HG03095 (cell line): ENCODE measurements around the gene TMEM52.

Experiments used
- ATAC-seq: cut with Tn5 transposase; IDR thresholded peaks from one replicate; pipeline ENCODE4 v1.9.1; 2021; ENCODE audit warnings: moderate library complexity; ENCODE audit not compliant: unreplicated experiment

The TMEM52 gene

DNA sequence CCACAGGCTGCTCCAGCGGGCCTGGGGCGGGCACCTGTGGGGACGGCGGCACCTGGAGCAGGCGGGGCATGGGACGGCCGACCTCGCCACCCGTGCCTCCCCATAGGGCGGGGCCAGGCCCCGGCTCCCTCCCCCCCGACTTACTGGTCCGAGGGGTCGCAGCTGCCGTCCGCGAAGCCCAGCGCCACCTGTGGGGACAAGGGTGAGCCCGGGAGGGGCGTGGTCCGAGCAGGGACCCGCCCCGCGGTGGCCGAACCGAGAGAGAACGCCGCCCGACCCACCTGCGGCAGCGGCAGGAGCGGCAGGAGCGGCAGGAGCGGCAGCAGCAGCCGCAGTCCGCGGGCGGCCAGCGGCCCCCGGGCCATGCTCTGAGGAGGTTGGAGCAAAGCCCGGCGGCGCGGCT lies at the start of gene TMEM52:
Gene TMEM52, minus strand, starts transcription at position 379 of the 403 bp plus-strand sequence. Its CDS starts 14 bp downstream, at position 365.
- no peak for ATAC-seq

DNA sequence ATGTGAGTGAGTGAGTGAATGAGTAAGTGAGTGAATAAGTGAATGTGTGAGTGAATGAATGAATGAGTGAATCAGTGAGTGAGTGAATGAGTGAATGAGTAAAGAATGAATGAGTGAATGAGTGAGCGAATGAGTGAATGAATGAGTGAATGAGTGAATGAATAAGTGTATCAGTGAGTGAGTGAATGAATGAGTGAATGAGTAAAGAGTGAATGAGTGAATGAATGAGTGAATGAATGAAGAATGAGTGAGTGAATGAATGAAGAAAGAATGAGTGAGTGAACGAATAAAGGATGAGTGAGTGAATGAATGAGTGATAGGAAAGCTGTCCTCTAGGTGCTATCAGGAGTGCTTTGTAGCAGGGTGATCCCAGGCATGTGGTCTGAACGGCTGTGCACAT lies 48.8 kb upstream of the TMEM52 start:
- ATAC-seq, result no peak

DNA sequence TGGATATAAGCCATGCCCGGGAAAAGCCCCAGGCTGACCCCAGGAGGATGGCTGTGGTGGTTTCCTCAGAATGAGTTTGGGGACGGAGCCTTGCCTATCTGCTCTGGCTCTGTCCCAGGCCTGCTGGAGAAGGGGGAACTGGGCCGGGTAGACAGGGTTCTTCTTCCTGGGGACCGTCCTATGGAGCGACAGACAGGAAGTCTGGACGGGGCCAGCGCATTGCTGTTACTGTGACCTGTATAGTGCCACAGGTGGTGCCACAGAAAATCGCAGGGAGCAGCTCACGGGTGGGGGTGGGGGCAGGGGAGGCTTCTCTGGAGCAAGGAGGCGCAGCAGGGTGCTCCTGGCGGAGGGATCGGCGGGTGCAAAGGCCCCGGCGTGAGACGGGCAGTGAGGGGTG lies 48.1 kb upstream of the TMEM52 start:
- no peak for ATAC-seq

DNA sequence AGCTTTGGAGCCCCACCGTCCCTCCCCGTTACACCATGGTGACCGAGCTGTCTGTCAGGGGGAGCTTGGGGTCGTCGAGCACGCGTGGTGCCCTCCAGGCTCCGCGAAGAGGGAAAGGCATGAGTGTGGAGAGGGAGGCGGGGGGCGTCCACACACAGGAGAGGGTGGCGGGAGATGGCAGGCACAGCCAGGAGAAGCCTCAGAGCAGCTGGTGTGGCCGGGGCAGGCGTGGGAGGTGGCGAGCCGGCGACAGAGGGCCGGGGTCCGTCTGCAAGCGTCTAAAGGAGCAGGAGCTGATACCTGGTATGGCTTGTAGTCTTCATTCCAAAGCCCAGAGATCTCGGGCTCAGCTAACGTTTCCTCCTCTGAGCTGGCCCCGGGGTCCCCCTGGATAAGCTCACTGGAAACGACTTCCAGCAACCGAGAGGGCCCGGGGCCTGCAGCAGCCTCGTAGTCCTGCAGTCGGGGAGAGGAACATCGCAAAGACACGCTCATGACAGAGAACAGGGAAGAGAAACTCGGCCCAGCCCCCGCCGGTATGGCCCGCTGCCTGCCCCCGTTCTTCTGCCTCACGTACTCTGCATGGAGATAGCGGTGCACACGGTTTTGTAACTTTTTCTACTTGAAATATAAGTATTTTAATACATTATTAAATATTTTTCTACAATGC lies 47.1 kb upstream of the TMEM52 start:
- ATAC-seq, result no peak

DNA sequence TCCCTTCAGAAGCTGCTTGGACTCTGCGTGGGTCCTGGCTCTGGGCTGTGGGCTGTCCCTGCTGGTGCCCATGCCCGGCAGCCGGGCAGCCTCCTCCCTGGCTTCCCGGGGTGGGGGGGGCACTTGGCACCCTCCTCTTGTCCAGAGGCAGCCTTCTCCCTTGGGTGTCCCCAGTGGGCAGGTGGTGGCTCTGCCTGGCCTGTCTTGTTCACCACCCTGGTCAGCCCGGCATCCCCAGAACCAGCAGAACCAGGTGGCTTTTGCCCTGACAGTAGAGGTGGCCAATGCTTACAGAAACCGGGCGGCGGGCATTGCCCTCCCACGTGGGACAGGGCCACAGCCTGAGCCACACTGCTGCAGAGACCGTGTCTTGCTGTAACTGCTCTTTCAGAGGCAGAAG lies 46.5 kb upstream of the TMEM52 start:
- ATAC-seq, result no peak

DNA sequence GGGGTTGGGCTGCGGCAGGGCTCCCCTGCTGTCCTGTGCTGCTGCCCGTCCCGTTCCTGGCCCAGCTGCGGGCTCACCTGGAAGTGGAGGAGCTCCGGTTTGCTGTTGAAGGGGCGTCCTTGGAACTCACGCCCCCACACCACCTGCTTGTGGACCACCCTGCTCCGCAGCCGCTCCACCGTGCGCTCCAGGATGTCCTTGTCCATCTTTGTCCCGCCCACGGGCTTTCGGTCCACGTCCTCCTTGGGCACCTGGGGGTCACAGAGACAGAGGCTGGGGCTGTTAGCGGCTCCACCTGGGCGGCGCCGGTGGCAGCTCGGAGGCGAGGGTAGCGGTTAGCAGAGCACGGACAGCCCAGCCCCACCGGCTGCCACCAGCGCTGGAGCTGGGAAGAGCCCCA lies 45.7 kb upstream of the TMEM52 start:
- no peak for ATAC-seq

DNA sequence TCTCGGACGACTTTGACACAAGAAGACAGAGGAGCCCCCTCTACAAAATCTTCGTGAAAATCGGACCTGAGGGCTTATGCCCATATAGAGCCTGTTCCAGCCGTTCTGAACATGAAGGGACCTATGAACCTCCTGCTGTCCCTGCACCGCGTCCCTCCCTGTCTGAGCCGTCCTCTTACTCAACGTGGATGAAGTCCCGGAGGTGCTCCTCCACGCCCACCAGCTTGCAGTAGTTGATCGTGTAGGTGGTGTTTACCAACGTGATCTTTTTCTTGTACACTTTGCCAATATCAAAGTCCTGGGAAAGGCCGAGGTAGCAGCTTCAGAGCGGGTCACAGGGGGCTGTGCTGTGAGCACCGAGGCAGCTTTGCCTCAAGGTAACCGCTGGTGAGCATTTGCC lies 44.5 kb upstream of the TMEM52 start:
- no peak for ATAC-seq

DNA sequence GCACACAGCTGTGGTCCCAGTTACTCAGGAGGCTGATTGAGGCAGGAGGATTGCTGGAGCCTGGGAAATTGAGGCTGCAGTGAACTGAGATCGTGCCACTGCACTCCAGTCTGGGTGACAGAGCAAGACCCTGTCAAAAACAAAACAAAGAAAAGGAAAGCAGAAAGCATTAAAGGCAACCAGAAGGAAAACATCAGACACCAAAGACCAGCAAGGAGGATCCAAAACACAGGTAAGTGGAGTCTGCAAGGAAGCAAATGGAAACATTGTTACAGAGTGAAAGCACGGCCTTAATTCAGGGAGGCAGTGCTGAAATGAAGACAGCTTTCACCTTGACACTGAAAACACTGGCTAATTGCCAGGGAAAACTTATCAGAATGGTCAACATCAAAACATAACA lies 43.7 kb upstream of the TMEM52 start:
- no peak for ATAC-seq

DNA sequence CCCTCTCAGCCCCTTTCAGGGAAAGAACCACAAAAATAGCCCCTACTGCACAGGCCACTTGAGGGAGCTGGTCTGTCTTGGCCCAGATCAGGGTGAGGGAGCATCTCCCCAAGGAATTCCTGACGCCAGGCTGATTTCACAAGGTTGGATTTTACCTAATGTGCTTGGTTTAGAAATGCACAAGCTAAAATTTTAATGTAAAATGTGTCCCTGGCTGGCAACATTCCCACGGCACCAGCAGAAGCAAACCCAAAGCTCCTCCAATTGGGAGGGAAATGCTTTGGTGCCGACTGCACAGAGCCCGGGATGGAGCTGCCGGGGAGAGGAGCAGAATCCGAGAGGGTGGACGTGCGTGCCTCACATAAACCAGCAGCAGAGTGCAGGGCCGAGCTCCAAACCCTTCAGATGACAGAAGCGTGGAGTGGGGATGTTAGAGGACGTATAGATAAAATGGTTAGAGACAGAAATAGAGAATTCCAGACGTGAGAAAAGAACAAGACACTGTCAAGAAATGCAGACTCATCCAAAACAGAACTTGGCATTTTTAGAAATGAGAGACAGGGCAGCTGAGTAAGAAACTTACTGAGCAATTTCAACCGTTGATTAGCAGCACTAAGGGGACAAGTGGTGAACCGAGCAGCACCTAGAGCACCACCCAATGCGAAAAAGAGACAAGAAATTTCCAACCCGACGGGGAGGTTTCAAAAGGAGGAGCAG lies 41.6 kb upstream of the TMEM52 start:
- no peak for ATAC-seq

DNA sequence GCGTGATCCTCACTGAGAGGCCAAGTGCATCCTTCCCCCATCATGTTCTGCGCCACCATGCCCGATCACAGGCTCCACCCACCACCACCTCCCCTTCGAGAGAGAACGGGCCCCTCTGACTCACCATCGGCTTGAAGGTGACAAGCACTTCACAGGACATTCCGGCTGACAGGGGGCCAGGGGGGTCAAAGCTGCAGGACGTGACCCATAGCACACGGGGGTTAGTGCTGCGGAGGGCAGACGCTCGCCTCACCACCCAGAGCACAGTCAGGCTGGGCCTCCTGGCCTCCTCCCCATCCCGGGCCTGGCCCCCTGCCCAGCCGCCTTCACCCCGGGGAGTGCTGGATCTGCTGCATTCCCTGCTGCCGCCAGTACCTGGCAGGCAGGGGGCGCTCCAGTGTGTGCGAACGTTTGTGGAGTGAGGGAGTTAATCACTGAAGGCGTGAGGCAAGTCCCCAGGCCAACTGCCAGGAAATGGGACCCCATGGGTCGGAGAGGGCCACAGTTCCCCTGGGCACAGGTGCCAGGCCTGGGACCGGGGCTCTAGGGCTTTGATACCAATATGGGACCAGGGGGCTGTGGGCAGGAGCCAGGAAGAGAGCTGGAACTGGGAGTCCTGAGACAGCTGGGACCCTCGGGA lies 40.9 kb upstream of the TMEM52 start:
- no peak for ATAC-seq

DNA sequence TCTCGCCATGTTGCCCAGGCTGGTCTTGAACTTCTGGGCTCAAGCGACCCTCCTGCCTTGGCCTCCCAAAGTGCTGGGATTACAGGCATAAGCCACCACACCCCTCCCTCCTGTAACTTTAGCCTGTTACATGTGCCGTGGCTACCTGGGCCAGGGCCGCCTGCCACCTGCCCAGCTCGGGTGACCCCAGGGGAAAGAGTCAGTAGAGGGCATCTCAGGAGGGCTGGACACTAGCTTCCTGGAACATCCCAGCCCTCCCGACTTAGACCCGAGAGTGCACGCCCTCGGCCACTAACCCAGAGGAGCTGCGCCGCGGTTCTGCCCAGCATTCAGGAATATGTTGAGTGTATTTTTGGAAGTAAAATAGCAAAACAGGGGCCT lies 40.4 kb upstream of the TMEM52 start:
- no peak for ATAC-seq

DNA sequence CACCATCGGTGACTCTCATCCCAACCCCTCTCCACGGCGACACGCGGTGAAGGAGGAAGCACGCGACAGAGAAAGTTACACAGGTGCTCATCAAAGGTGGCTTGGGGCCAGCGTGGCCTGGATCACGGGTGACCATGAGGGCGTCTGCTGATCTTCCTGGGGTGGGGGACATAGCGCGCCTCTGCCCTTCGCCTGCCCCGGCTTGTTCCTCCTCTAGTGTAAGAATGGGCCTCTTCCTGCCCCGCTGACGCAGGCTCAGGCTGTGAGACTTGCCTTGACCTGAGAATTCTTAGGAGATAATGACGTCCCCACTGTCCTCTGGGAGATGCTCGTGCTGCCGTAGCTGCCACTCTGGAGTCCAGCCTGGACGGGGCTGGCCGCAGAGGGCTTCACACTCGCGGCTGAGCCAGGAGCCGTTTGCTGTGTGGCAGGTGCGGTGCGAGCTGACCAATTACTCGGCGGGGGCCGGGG lies 39.0 kb upstream of the TMEM52 start:
- ATAC-seq, result no peak

DNA sequence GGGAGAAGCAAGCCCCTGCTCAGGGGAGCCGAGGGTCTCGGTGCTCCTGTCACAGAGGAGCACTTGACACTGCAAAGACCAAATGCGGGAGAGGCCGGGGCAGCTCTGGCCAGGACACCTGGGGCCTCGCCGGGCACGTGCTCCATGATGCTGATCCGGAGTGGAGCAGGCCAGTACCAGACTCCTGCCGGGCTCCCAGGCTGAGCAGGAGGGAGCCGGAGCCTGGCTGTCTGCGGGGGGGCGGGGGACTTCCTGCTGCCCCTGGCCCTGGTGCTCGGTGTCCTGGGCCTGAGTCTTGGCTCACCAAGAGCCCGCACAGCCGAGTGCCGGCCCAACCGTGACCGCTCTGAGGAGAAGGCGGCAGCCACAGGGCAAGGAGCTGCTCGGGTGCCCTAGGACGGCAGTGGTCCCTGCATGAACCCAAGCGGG lies 38.5 kb upstream of the TMEM52 start:
- no peak for ATAC-seq

DNA sequence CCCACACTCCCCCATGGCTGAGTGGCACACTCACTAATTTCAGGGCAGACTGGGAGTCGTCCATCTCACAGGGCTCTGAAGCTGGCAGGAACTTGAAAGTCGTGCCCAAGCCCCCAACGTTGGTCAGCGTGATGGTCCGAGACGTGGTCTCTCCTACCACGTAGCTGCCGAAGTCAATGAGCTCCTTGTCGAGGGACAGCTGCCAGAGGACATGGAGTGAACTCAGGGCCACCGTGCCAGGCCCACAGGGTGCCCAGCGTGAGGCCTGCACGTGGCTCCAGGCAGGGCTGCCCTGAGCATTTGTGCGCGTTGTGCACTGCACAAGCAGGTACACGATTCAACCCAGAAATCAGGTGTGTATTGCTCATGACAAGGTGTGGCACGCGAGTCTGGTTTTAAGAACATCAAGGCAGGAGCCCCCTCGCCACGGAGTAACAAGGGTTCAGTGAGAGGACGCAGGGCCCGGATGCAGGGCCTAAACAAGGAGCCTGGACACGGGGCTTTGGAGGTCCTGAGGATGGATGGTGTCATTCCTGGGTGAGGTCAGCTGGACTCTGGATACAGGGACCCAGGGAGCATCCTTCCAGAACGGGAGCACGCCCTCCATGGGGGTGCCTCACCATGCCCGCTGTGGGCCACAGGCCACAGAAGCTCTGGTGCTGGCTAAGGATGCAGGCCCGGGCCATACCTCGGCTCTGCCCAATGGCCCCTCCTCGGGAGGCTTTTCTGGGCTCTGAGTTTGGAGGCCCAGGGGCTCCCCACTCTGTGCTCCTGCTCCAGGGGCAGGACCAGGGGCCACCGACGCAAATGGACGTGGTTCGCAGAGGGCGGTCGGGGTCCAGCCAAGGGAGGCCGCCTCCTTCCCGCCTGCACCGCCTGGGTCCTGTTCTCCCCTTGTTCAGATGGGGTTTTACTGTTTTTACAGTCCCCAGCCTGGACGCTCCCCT lies 37.8 kb upstream of the TMEM52 start:
- no peak for ATAC-seq

DNA sequence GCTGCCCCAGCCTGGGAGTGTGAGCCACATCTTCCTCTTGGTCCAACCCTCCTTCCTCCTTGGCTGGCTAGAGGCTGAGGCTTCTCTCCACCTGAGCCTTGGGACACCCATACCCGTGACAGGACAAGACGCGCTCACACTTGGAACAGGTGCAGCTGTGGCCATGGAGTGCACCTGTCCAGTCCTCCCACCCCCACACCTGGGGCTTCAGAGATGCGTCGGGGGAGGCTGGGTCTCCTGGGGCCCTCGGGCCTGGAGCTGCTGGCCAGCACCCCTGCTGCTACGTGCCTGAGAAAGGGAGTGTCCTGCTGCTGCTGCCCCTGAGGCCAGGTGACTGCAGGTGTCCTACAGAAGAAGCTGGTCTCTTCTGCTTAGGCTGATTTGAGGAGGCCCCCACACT lies 37.0 kb upstream of the TMEM52 start:
- ATAC-seq, result no peak

DNA sequence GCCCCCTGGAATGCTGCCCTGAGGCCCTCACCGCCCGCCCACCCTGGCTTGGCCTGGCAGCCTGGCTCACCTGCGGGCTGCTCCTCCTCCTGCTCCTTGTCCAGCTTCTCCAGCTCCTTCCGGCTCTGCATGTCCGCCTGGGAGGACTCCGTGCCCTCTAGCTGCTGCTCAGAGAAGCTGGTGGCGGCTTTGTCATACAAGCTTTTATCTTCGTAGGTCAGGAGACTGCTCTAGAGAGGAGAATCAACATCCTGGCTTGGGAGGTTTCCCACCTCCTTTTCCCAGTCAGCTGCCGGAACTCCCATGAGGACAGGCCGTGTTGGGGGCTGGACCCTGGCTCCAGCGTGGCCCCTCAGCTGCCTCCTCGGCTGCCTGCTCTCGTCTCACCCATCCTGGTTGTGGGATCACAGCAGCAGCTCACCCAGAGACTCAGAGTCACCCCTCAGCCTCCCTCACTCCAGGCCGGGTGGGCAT lies 36.6 kb upstream of the TMEM52 start:
- ATAC-seq, result no peak

DNA sequence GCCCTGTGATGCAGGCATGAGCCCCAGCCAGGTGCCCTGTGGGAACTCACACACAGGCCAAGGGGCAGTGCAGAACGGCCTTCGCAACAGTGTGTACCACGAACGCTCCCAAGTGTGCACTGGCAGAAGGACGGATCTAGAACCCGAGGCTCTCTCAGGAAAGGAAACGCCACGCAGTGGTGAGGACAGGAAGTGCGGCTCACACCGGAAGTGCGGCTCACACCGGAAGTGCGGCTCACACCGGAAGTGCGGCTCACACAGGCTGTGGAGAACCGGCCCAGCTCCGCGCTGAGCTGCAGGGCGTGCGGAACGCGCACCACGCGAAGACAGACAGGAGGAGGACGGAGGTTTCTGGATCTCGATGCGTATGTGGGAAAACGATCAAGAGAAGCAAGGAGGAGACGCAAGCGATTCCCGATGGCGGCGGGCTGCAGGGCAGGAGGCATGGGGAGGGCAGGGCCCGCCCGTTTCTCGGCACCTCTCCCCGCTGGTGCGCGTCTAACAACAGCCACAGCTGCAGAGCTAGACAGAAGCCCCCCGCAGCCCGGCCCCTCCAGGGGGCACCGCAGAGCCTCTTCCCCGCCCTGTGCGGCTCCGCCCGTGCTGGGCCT lies 35.9 kb upstream of the TMEM52 start:
- no peak for ATAC-seq

DNA sequence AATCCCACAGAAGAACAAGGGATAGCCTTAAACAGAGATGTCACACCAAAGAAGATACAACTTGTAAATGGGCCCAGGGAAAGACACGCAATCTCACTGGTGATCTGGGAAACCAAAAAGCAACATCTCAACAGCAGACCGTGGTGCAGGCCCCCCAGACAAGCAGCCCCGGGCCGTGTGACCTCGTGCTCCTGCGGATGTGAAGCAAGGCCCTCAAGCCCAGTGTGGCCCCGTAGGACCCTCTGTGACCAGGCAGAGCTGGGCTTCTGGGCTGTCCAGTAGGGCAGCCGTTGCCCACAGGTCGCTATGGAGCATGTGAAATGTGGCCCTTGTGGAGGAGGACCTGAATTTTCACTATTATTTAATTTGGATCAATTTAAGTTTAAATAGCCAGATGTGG lies 34.9 kb upstream of the TMEM52 start:
- no peak for ATAC-seq

DNA sequence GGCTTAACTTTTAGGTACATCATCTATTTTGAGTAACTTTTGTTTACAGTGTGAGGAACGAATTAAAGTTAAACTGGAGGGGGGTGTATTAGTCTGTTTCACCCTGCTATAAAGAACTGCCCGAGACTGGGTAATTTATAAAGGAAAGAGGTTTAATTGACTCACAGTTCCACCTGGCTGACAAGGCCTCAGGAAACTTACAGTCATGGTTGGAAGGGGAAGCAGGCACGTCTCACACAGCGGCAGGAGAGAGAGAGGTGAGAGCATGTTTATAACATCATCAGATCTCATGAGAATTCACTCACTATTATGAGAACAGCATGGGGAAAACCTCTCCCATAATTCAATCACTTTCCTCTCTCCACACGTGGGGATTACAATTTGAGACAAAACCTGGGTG lies 31.9 kb upstream of the TMEM52 start:
- no peak for ATAC-seq

DNA sequence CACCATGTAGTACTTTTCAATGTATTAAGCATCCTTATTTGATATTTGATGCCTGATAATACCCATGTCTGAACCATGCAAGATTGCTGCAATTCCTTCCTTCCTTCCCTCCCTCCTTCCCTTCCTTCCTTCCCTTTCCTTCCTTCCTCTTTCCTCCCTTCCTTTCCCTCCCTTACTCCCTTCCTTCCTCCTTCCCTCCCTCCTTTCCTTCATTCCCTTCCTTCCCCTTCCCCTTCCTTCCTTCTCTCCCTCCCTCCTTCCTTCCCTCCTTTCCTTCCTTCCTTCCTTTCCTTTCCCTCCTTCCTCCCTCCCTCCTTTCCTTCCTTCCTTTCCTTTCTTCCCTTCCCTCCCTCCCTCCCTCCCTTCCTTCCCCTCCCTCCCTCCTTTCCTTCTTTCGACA lies 29.7 kb upstream of the TMEM52 start:
- no peak for ATAC-seq

DNA sequence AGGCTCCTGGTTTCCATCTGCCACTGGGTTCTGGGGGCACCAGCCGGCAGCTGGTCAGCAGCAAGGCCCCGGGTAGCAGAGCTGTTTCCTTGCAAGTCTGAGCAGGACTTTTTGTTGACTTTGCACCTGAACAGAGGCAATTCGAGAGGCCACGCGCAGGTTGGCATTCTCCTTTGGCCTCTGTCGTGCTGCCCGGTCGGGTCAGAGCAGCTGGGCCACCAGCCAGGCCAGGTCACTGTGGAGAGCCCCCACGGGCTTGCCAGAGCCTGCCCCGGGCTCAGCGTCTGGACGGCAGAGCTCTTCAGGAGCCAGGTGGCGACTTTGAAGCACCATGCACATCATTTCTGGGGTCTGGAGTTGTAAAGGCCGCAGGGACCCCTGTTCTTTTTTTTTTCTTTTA lies 28.4 kb upstream of the TMEM52 start:
- no peak for ATAC-seq
